GM18861 (cell line): ENCODE measurements around the gene A3GALT2.
"Not testable (repeated sequence)": the region's sequence is repeated elsewhere in the genome, so short reads cannot be mapped to it uniquely, and the experiment has no call there.

Experiments used
- ATAC-seq: cut with Tn5 transposase; IDR thresholded peaks from one replicate; pipeline ENCODE4 v1.9.1; 2021; ENCODE audit not compliant: unreplicated experiment

The A3GALT2 gene

GRCh38 chr1:33317354-33317753 lies 3.5 kb downstream of the A3GALT2 start:
- ATAC-seq, result no peak

GRCh38 chr1:33316601-33317000 lies 4.3 kb downstream of the A3GALT2 start:
- ATAC-seq, result no peak

- ATAC-seq, result no peak
Observed at GRCh38 chr1:33314416-33314815, 6.5 kb downstream of the A3GALT2 start.

- no peak for ATAC-seq
Observed at GRCh38 chr1:33312413-33312749, 8.5 kb downstream of the A3GALT2 start.

GRCh38 chr1:33311706-33312412 lies 9.0 kb downstream of the A3GALT2 start:
- no peak for ATAC-seq

- no peak for ATAC-seq
Observed at GRCh38 chr1:33310702-33311101, 10.2 kb downstream of the A3GALT2 start.

- not testable (repeated sequence) for ATAC-seq
Observed at GRCh38 chr1:33309351-33309750, 11.5 kb downstream of the A3GALT2 start.

GRCh38 chr1:33307494-33307864 lies 13.4 kb downstream of the A3GALT2 start:
- no peak for ATAC-seq

- ATAC-seq, result no peak
Observed at GRCh38 chr1:33306653-33307493, 14.0 kb downstream of the A3GALT2 start.

- no peak for ATAC-seq
Observed at GRCh38 chr1:33305816-33306652, 14.9 kb downstream of the A3GALT2 start.

- ATAC-seq, result no peak
Observed at GRCh38 chr1:33305016-33305415, 15.9 kb downstream of the A3GALT2 start.

GRCh38 chr1:33302325-33302724 lies 18.6 kb downstream of the A3GALT2 start:
- no peak for ATAC-seq

GRCh38 chr1:33301273-33301984 lies 19.5 kb downstream of the A3GALT2 start:
- no peak for ATAC-seq

- no peak for ATAC-seq
Observed at GRCh38 chr1:33300673-33301072, 20.2 kb downstream of the A3GALT2 start.

- ATAC-seq, result no peak
Observed at GRCh38 chr1:33299461-33300155, 21.3 kb downstream of the A3GALT2 start.

- ATAC-seq, result no peak
Observed at GRCh38 chr1:33298623-33299277, 22.1 kb downstream of the A3GALT2 start.

- no peak for ATAC-seq
Observed at GRCh38 chr1:33297911-33298622, 22.8 kb downstream of the A3GALT2 start.

GRCh38 chr1:33296824-33297223 lies 24.1 kb downstream of the A3GALT2 start:
- no peak for ATAC-seq

GRCh38 chr1:33296082-33296458 lies 24.8 kb downstream of the A3GALT2 start:
- ATAC-seq, result no peak
